IgD-negative memory B cell (primary cell): Measurements from ENCODE around the gene GNG3. TPM values are rescaled to one million over a fixed set of nuclear protein-coding genes. Genes with fewer than 3 reads are reported as not detected.
"Not testable (repeated sequence)": the region's sequence is repeated elsewhere in the genome, so short reads cannot be mapped to it uniquely, and the experiment has no call there.

Experiments used
- H3K27ac Mint-ChIP-seq, 3 donors: one replicate each; pipeline ENCODE4 v1.8.0; 2020 to 2022; ENCODE audit warnings: mild to moderate bottlenecking in 3 of 3, mixed read lengths in 3 of 3, moderate library complexity in 1 of 3
- H3K27me3 Mint-ChIP-seq: one replicate; pipeline ENCODE4 v1.8.0; 2021; ENCODE audit warnings: mixed read lengths
- H3K36me3 Mint-ChIP-seq: one replicate; pipeline ENCODE4 v1.8.0; 2020; ENCODE audit warnings: mild to moderate bottlenecking, mixed read lengths
- H3K4me1 Mint-ChIP-seq, 3 donors: one replicate each; pipeline ENCODE4 v1.8.0; 2020 to 2022; ENCODE audit warnings: mixed read lengths in 3 of 3, mild to moderate bottlenecking in 1 of 3
- H3K4me3 Mint-ChIP-seq, 4 donors: one replicate each; pipeline ENCODE4 v1.8.0; 2020 to 2022; ENCODE audit warnings: mild to moderate bottlenecking in 4 of 4, mixed read lengths in 4 of 4, moderate library complexity in 3 of 4
- H3K9me3 Mint-ChIP-seq, 3 donors: one replicate each; pipeline ENCODE4 v1.8.0; 2020 to 2021; ENCODE audit warnings: mixed read lengths in 3 of 3, mild to moderate bottlenecking in 1 of 3
- polyA plus RNA-seq: library from polyadenylated mRNA; unstranded; fragments of 300-500 nt; fragmentation: Illumina TruSeq; gene quantifications from one replicate; pipeline ENCODE4 v1.2.3, GENCODE V29; 2021

GNG3 gene
- polyA plus RNA-seq, 1 donor from 2014 or later = 13.3 TPM

DNA sequence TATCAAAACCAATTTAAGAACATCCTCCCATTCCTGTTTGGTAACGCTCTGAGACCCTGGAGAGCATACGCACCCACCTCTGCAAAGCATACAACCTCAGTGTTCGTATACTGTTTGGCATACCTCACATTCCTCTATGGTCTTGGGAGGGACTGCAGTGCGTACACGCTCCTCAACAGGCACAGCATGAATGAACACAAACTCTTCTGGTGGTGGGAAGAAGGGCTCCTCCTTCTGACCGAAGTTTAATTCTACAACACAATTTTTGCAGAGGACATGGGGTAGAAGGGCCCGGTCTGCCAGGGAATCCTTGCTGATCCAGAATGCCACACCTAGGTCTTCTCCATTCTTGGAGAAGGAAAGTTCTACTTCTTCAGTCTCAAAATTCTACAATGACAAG lies 14.5 kb downstream of the GNG3 start:
- Mint-ChIP-seq H3K9me3 (no peaks in the 10 kb centered on the region), H3K36me3 (peaks cover 13% of the 10 kb centered on the region), H3K4me3 (peak overlapping the region in 1 of 4 donors; percentile 40), H3K27me3 (no peaks in the 10 kb centered on the region), H3K4me1 (peaks cover 29 to 35% (median 29%) of the 10 kb centered on the region in 3 donors), H3K27ac (peak overlapping the region in 1 of 3 donors; percentile 31)

DNA sequence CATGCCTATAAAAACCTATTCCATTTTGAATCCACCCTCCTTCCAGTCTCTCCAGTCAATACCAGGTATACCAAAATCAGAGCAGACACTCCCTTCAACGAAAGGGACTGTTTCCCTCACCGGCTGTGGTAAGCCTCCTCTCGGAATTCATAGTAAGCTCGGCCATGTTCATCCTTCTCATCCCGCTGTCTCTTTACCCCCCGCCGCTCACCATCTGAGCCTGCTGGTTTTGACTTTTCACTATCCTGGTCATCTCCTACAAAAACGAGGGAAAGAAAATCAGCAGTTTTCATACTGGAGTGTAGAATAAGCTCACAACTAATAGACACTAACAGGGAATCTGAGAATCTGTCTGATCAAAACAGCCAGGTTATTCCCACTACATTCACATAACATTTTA lies 16.7 kb downstream of the GNG3 start:
- H3K36me3 Mint-ChIP-seq = peaks cover 10% of the 10 kb centered on the region
- peak overlapping the region; percentile 75 to 99 (median 87) for H3K27ac Mint-ChIP-seq
- peak overlapping the region in 3 of 4 donors; percentile 97 to 100 (median 99) for H3K4me3 Mint-ChIP-seq
- H3K4me1 Mint-ChIP-seq = peaks cover 31 to 33% (median 32%) of the 10 kb centered on the region in 3 donors
- no peaks in the 10 kb centered on the region for H3K27me3 Mint-ChIP-seq
- no peaks in the 10 kb centered on the region for H3K9me3 Mint-ChIP-seq

DNA sequence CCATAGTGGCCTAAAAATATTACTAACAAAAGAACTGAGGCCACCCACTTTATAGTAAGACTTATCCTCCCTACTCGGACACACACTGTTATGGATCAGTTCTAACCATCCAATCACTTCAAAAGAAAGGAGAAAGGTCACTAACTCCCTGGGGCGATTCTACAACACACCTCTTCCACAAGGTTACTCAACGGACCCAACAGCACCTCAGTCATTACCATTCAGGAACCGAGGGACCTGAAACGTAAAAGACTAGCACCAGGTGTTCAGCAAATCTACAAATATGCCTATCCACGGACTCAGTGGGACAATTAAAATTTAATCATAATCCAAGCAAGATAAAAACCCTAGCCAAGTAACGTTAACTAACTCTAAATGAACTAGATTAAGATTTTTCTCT lies 18.2 kb downstream of the GNG3 start:
- Mint-ChIP-seq H3K9me3 (no peaks in the 10 kb centered on the region), H3K36me3 (peaks cover 8% of the 10 kb centered on the region), H3K27me3 (no peaks in the 10 kb centered on the region), H3K27ac (peak overlapping the region; percentile 90 to 99 (median 93)), H3K4me3 (peak overlapping the region; percentile 97 to 100 (median 100)), H3K4me1 (peaks cover 29 to 34% (median 33%) of the 10 kb centered on the region in 3 donors)

DNA sequence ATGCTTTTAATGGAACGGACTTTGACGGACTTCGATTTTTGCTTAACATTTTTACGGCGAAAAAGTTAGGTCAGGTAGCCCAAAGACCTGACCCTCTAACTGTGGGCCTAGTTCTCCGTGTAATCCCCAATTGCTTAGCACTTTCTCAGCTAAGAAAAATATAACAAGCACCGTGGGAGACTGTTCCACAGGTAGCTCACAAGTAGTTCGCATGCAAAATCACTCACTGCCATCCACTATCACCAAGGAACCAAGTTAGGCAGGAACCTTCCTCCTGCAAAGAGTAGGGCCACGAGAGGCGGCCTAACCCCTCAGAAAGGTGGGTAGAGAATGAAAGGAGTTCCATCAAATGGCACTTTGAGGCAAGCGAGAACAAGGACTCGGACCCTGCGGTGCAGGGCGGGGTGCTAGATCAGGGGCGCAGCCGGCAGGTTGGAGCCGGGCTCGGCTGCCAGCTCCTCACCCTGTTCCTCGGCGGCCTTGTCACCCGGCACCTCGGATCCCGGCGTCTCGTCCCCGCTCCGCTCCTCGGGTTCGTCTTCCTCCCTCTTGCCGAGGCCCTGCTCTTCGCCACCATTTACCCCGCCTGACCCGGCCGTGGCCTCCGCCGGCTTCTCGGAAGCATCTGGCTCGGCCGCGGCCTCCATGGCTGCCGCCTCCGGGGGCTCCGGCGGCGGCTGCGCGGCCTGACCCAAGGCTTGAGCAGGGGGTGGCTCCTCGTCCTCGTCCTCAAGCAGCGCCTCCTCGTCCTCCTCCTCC lies 18.9 kb downstream of the GNG3 start:
- peaks cover 6% of the 10 kb centered on the region for H3K36me3 Mint-ChIP-seq
- H3K27me3 Mint-ChIP-seq = no peaks in the 10 kb centered on the region
- no peaks in the 10 kb centered on the region for H3K9me3 Mint-ChIP-seq
- H3K4me1 Mint-ChIP-seq = peaks cover 26 to 33% (median 33%) of the 10 kb centered on the region in 3 donors
- H3K27ac Mint-ChIP-seq = peak overlapping the region; percentile 90 to 99 (median 93)
- H3K4me3 Mint-ChIP-seq = peak overlapping the region; percentile 97 to 100 (median 100)

DNA sequence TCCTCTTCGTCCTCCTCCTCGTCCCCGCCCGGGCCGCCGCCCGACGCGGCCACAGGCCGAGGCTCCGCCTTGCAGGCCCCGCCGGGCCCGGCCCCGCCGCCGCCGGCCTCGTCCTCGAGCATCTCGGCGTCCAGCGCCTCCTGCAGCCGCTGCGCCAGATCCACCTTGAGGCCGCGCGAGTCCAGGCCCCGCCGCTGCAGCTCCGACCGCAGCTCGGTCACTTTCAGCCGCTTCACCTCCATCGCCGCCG lies 19.4 kb downstream of the GNG3 start:
- Mint-ChIP-seq H3K27ac (peak overlapping the region; percentile 90 to 99 (median 99)), H3K4me1 (peaks cover 26 to 33% (median 33%) of the 10 kb centered on the region in 3 donors), H3K27me3 (no peaks in the 10 kb centered on the region), H3K9me3 (no peaks in the 10 kb centered on the region), H3K4me3 (peak overlapping the region; percentile 97 to 100 (median 100)), H3K36me3 (peaks cover 6% of the 10 kb centered on the region)

DNA sequence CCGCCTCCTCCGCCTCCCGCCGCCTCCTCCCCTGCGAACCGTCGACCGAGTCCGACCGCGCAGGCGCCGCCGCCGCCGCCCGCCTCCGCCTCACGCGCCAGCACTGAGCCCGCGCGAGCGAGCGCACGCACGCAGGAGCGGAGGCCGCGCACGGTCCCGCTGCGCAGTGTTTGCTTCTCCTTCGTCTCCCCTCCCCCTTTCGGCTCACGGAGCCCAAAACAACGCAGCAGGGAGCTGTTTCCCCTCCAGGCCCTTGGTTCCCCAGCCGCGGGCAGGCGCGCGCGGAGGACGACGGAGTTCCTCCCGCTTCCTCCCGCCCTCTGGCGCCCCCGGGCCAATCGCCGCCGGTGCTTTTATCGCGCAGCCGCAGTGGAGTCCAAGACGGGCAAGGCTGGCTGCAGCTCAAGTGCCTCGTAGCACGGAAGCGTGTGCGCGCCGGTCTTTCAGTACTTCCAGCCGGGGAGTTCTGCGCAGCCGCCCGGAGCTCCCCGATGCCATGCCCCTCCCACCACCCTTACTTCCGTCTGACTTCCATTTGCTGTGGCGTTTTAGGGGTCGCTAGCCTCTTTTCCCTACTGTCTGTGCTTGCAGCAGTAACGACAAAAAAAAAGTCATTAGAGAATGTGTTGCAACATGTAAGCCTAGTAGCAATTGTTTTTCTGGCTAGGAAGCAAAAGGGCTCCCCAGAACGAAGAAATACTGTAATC lies 19.8 kb downstream of the GNG3 start, which contains the start of gene HNRNPUL2:
HNRNPUL2 (minus strand) TSS at position 293 of the 707 bp plus-strand sequence. CDS start 301 bp downstream, outside the sequence.
- no peaks in the 10 kb centered on the region for H3K27me3 Mint-ChIP-seq
- H3K9me3 Mint-ChIP-seq = no peaks in the 10 kb centered on the region
- peaks cover 25 to 33% (median 30%) of the 10 kb centered on the region in 3 donors for H3K4me1 Mint-ChIP-seq
- peak within 1 kb of the TSS; percentile 99 for H3K27ac Mint-ChIP-seq
- peaks cover 5% of the 10 kb centered on the region for H3K36me3 Mint-ChIP-seq
- peak within 1 kb of the TSS; percentile 97 to 100 (median 100) for H3K4me3 Mint-ChIP-seq

DNA sequence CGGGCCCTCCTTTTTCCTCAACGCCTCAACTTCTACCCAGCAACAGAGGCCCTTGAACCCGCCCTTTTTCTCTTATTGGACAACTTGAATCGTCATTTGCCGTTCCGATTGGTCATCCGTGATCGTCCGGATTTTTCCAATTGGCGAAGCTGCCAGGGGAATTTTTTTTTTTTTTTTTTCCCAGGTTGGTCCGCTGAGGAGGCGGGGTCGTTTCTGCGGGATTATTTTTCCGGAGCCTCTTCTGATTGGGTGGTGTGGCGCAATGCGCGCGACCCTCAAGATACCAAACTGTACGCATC lies 20.3 kb downstream of the GNG3 start:
- peak overlapping the region; percentile 99 for H3K27ac Mint-ChIP-seq
- no peaks in the 10 kb centered on the region for H3K9me3 Mint-ChIP-seq
- H3K4me3 Mint-ChIP-seq = peak overlapping the region; percentile 97 to 100 (median 100)
- H3K27me3 Mint-ChIP-seq = no peaks in the 10 kb centered on the region
- peaks cover 5% of the 10 kb centered on the region for H3K36me3 Mint-ChIP-seq
- H3K4me1 Mint-ChIP-seq = peaks cover 23 to 34% (median 30%) of the 10 kb centered on the region in 3 donors

DNA sequence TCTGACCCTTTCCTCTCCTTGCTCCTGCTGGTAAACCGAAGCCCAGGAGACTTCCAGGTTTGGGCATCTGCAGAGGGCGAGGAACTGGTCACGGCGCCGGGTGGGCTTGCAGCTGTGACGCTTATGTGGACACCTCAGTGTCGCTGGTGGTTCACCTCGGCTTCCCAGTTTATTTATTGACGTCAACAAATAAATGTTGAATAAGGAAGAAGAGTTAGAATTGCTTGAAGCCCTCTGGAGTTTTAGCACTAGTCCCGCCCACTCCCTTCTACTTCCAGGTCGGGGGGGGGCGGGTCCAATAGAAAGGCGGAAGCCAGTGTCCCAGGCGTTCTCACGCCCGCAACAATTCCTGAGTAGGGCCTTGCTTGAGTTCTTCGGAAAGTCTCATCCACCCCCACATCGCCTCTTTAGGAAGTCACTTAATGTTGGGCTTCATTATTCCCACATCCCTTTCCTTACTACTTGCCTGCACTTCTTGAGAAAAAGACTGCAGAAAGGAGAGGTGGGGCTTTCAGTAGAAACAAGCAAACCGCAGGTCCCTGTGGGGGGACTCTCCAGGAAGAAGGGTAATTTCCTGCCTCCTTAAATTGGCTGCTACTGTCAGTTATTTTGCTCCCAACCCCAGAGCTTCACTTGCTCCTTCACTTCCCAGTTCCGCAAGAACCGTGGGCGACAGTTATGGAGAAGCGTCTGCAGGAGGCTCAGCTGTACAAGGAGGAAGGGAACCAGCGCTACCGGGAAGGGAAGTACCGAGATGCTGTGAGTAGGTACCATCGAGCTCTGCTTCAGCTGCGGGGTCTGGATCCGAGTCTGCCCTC lies 20.9 kb downstream of the GNG3 start, which contains the start of gene TTC9C:
TTC9C (plus strand) TSS at position 316 of the 818 bp plus-strand sequence; CDS start at position 679, 363 bp downstream.
- H3K27ac Mint-ChIP-seq = peak within 1 kb of the TSS; percentile 99
- peak within 1 kb of the TSS; percentile 97 to 100 (median 100) for H3K4me3 Mint-ChIP-seq
- H3K36me3 Mint-ChIP-seq = peaks cover 5% of the 10 kb centered on the region
- peaks cover 25 to 39% (median 35%) of the 10 kb centered on the region in 3 donors for H3K4me1 Mint-ChIP-seq
- H3K27me3 Mint-ChIP-seq = no peaks in the 10 kb centered on the region
- H3K9me3 Mint-ChIP-seq = no peaks in the 10 kb centered on the region

DNA sequence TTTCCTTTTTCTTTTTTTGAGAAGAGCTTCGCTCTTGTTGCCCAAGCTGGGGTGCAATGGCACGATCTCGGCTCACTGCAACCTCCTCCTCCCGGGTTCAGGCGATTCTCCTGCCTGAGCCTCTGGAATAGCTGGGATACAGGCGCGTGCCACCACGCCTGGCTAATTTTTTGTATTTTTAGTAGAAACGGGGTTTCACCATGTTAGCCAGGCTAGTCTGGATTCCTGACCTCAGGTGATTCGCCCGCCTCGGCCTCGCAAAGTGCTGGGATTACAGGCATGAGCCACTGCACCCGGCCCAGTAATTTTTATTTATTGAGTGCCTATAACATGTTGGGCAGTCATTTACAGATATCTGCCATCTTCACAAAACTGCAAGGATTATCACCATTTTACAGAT lies 22.6 kb downstream of the GNG3 start:
- peak overlapping the region; percentile 77 to 100 (median 93) for H3K4me3 Mint-ChIP-seq
- peaks cover 11 to 25% (median 20%) of the 10 kb centered on the region in 3 donors for H3K4me1 Mint-ChIP-seq
- H3K27ac Mint-ChIP-seq, H3K9me3 Mint-ChIP-seq, H3K36me3 Mint-ChIP-seq, H3K27me3 Mint-ChIP-seq: not testable (repeated sequence)

DNA sequence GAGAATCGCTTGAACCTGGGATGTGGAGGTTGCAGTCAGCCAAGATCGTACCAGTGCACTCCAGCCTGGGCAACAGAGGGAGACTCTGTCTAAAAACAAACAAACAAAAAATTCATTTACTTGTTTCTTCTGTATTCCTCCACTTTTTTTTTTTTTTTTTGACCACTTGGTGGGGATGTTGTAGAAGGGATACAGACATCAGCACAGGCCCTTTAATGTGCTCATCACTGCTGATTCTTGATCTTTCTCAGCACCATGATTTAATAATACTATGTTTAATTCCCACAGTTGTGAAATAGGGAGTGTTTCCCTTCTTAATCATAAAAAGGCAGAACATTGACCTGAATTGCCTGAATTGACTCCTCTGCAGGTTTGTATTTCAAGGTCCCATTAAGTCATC lies 25.4 kb downstream of the GNG3 start:
- H3K9me3 Mint-ChIP-seq = no peaks in the 10 kb centered on the region
- peak overlapping the region in 1 of 3 donors; percentile 62 for H3K27ac Mint-ChIP-seq
- H3K4me3 Mint-ChIP-seq = peak overlapping the region in 2 of 4 donors; percentile 23 to 28
- no peaks in the 10 kb centered on the region for H3K36me3 Mint-ChIP-seq
- H3K4me1 Mint-ChIP-seq = peaks cover 4 to 15% (median 15%) of the 10 kb centered on the region in 3 donors
- no peaks in the 10 kb centered on the region for H3K27me3 Mint-ChIP-seq

DNA sequence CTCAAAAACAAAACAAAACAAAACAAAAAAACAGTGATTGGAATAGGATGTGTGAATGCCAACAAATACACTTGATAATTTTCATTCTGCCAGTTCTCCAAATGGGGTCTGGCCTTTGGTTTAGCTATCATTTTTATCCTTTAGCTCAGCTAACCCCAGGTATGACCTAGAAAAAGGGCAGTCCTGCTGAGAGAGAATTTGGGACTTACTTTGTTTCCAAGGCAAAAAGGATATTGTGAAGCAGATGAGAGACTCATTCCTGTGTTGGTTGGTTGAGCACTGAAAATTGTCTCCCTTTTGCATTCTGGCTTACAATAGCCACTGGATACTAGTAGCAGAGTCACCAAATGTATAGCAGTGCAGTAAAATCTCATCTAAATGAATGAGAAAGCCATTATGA lies 29.7 kb downstream of the GNG3 start:
- Mint-ChIP-seq H3K36me3 (no peaks in the 10 kb centered on the region), H3K9me3 (no peaks in the 10 kb centered on the region), H3K27me3 (no peaks in the 10 kb centered on the region), H3K4me3 (no peak overlapping the region), H3K4me1 (peaks cover 2 to 7% (median 5%) of the 10 kb centered on the region in 3 donors), H3K27ac (no peak overlapping the region)

DNA sequence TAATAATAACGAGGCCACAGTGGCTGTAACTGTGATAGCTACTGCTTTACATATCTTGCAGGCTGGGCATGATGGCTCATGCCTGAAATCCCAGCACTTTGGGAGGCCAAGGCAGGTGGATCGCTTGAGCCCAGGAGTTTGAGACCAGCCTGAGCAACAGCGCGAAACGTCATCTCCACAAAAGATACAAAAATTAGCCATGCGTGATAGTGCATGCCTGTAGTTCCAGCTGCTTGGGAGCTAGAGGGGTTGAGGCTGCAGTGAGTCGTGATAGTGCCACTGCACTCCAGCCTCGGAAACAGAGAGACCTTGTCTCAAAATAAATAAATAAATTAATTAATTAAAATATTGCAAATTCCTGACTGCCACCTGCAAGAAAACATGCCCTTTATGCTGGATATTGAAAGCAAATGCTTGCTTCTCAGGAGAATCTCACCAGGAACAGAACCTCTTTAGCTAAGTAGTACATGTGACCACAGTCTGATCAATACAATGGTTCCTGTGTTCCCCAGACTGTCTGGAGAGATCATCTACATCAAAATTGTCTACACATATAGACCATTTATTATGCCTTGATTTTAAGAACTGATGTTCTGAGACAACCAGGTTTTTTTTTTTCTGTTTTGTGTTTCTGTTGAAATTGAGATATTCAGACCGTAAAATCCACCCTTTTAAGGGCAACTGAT lies 40.1 kb downstream of the GNG3 start:
- Mint-ChIP-seq H3K9me3 (no peaks in the 10 kb centered on the region), H3K36me3 (no peaks in the 10 kb centered on the region), H3K4me1 (peaks cover 5 to 16% (median 5%) of the 10 kb centered on the region in 3 donors), H3K27ac (no peak overlapping the region), H3K27me3 (no peaks in the 10 kb centered on the region), H3K4me3 (peak overlapping the region in 1 of 4 donors; percentile 13)

DNA sequence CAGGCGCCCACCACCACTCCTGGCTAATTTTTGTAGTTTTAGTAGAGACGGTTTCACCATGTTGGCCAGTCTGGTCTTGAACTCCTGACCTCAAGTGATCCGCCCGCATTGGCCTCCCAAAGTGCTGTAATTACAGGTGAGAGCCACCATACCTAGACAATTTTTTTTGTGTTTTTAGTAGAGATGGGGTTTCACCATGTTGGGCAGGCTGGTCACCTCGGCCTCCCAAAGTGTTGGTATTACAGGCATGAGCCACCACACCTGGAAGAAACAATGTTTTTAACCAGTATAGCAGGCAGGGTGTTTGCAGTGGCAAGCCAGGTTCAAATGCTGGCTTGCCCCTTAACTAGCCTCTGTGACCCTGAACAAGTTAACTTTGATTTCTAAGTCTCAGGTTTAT lies 42.5 kb downstream of the GNG3 start:
- not testable (repeated sequence) for H3K36me3 Mint-ChIP-seq, H3K9me3 Mint-ChIP-seq, H3K27me3 Mint-ChIP-seq, H3K4me3 Mint-ChIP-seq
- Mint-ChIP-seq H3K4me1 (peaks cover 5 to 26% (median 12%) of the 10 kb centered on the region in 3 donors), H3K27ac (peak overlapping the region in 1 of 3 donors; percentile 53)

DNA sequence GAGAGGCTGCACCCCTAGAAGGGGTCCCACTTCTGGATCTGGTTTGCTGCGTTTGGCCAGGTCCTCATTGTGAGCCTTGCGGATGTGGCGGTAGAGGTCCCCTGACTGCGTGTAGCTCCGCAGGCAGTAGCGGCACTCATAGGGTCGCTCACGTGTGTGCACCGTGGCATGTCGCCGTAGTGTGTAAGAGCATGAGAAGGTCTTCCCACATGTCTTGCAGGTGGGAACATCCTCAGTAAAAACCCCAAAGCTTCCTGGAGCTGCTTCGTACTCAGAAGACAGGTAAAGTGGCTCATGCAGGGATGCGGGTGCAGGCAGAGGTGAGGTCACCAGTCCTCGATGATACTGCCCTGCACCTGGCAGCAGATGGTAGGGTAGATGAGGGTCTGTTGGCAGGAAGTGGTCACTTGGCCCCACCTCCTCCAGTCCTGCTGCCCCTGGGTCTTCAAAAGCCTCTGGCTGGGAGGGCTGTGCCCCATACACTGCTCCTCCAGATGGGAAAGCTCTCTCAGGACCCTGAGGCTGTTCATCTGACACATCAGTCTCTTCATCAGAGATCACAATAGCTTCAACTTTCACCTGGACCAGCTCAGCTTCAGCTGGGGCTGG lies 44.8 kb downstream of the GNG3 start:
- no peaks in the 10 kb centered on the region for H3K36me3 Mint-ChIP-seq
- H3K4me3 Mint-ChIP-seq = peak overlapping the region in 1 of 4 donors; percentile 8
- no peak overlapping the region for H3K27ac Mint-ChIP-seq
- H3K9me3 Mint-ChIP-seq = no peaks in the 10 kb centered on the region
- H3K27me3 Mint-ChIP-seq = no peaks in the 10 kb centered on the region
- peaks cover 5 to 28% (median 12%) of the 10 kb centered on the region in 3 donors for H3K4me1 Mint-ChIP-seq
